ENCODE results near the gene JPH3.

Gene JPH3

DNA sequence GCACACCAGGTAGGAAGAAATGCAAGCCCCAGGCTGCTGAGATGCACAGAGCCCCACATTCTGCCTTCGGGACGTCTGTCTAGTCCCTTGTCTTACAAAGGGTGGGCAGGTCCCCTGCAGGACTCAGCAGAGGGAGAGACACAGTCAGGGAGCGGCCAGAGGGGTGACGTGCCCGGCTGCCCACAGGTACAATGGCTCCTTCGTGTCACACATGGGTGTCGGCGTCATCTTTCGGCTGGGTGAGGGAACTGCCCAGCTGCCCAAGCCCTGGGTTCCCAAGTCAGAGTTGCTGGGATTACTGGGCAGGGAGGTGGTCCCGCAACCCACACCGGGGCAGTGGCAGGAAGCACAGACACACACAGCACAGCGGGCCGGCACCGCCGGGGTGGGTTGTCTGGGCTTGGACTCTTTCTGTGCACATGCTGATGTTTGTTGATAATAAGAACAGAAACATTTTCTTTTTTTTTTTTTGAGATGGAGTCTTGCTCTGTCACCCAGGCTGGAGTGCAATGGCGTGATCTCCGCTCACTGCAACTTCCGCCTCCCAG, 80.6 kb downstream of the JPH3 start:
- in situ Hi-C loops (cut with HindIII; ENCODE audit: low pct_ligation_motif_present, low sequenced_read_pairs), result no loop called here
- Histone ChIP-seq H3K27me3 (replicated peaks) (peaks cover 4% of the 10 kb centered on the region), H3K36me3 (replicated peaks) (no peaks in the 10 kb centered on the region), H3K4me3 (ENCODE audit: low read depth, low read length) (no peak overlapping the region), H3K27ac (no peak overlapping the region)
- TF ChIP-seq, protein P1, sequence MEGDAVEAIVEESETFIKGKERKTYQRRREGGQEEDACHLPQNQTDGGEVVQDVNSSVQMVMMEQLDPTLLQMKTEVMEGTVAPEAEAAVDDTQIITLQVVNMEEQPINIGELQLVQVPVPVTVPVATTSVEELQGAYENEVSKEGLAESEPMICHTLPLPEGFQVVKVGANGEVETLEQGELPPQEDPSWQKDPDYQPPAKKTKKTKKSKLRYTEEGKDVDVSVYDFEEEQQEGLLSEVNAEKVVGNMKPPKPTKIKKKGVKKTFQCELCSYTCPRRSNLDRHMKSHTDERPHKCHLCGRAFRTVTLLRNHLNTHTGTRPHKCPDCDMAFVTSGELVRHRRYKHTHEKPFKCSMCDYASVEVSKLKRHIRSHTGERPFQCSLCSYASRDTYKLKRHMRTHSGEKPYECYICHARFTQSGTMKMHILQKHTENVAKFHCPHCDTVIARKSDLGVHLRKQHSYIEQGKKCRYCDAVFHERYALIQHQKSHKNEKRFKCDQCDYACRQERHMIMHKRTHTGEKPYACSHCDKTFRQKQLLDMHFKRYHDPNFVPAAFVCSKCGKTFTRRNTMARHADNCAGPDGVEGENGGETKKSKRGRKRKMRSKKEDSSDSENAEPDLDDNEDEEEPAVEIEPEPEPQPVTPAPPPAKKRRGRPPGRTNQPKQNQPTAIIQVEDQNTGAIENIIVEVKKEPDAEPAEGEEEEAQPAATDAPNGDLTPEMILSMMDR (IDR thresholded peaks at IDR 0.05; ENCODE audit: low read depth, low read length, missing control alignments), result no peak
- DNase-seq, result no peak

DNA sequence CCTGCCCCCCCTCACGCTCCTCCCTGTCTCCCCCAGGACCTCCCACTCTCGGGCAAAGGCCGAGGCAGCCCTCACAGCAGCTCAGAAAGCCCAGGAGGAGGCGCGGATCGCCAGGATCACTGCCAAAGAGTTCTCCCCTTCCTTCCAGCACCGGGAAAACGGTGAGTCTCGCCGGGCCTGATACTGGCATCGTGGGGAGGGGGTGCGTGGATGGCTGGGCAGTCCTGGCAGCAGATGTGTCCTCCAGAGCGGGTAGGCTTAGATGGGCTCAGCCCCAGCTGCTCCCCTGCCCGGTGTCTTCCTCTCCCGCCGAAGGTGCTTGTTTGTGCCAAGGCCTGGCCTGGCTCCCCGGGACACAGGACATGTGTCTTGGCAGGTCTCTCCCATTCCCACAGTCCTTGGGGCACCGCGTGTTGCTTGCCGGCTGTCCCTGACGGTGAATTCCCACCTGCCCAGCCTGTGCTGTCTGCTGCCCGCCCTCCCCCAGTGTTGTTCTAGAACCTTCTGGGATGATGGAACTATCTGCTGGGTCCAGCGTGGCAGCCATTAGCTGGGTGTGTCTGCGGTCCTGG, 81.9 kb downstream of the JPH3 start:
- TF ChIP-seq, protein P1 (IDR thresholded peaks at IDR 0.05; ENCODE audit: low read depth, low read length, missing control alignments), result no peak
- no peak for DNase-seq
- peaks cover 4% of the 10 kb centered on the region for H3K27me3 ChIP-seq (replicated peaks)
- no peaks in the 10 kb centered on the region for H3K36me3 ChIP-seq (replicated peaks)
- H3K4me3 ChIP-seq (ENCODE audit: low read depth, low read length), result no peak overlapping the region
- in situ Hi-C loops (cut with HindIII; ENCODE audit: low pct_ligation_motif_present, low sequenced_read_pairs), result no loop called here
- H3K27ac ChIP-seq, result no peak overlapping the region

DNA sequence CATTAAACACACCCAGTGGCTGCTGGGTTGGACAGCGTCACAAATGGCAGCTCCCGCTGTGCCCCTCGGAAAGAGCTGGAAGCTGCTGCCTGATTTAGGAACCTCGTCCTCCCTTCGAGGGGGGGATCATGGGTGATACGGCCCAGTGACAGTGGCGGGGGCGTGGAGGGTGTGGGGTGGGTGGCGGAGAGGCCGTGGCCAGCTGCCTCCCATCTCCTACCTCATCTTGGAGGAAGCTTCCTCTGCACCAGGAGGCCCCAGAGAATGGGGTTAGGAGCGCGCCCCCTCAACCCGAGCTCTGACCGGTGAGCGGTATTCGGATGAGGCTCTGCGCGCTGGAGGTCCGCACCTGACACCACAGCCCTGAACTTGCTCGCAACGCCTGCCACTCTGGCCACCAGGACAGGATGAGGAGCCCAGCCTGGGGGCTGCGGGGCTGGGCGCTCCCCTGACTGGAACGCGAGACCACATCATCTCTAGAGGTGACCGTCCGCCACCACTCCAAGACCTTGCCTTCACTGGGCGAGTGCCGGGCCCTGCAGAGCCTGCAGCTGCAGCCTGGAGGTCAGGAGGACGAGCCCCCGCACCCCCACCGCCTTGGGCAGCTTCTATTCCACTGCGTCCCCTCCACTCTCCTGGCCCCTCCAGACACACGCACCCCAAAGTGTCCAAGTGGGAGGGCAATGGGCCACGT, 82.5 kb downstream of the JPH3 start:
- Histone ChIP-seq H3K27ac (no peak overlapping the region), H3K4me3 (ENCODE audit: low read depth, low read length) (no peak overlapping the region), H3K27me3 (replicated peaks) (peaks cover 4% of the 10 kb centered on the region), H3K36me3 (replicated peaks) (no peaks in the 10 kb centered on the region)
- TF ChIP-seq, protein P1 (IDR thresholded peaks at IDR 0.05; ENCODE audit: low read depth, low read length, missing control alignments), result no peak
- in situ Hi-C loops (cut with HindIII; ENCODE audit: low pct_ligation_motif_present, low sequenced_read_pairs), result no loop called here
- no peak for DNase-seq

DNA sequence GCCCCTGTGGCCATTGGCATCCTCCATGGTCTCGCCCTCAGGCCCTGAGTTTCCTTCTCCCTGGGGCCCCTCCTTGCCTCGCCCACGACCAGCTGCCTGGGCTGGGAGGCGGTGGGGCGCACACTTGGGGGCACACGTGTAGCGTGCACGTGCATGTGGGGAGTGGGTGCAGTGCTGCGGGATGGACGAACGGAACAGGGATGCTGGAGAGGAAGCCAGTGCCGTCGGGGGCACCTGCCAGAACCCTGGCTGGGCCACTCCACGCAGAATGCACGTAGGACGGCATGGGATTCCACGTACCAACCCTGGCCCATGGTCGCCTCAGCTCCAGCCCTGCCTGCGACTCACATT, 83.1 kb downstream of the JPH3 start:
- TF ChIP-seq, protein P1 (IDR thresholded peaks at IDR 0.05; ENCODE audit: low read depth, low read length, missing control alignments), result no peak
- Histone ChIP-seq H3K4me3 (ENCODE audit: low read depth, low read length) (no peak overlapping the region), H3K36me3 (replicated peaks) (no peaks in the 10 kb centered on the region), H3K27me3 (replicated peaks) (peaks cover 4% of the 10 kb centered on the region), H3K27ac (no peak overlapping the region)
- no peak for DNase-seq
- in situ Hi-C loops (cut with HindIII; ENCODE audit: low pct_ligation_motif_present, low sequenced_read_pairs), result no loop called here

DNA sequence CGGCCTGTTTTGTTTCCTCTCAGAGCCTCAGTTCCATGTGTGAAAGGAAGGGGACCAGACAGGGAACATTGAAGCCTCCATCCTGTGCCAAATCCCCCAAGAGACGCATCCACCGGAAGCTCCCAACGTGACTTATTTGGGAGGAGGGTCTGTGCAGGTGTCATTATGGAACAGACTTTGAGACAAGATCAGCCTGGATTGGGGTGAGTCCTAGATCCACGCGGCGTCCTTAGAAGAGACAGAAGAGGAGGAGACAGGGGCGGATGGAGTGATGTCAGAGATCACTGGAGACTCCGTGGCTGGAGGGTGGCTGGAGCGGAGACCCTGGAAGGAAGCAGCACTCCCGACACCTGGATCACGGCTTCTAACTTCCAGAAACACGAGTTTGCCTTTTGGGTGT, 83.5 kb downstream of the JPH3 start:
- Histone ChIP-seq H3K27ac (no peak overlapping the region), H3K36me3 (replicated peaks) (no peaks in the 10 kb centered on the region), H3K27me3 (replicated peaks) (peaks cover 4% of the 10 kb centered on the region), H3K4me3 (ENCODE audit: low read depth, low read length) (no peak overlapping the region)
- no peak for DNase-seq
- in situ Hi-C loops (cut with HindIII; ENCODE audit: low pct_ligation_motif_present, low sequenced_read_pairs), result no loop called here
- TF ChIP-seq, protein P1 (IDR thresholded peaks at IDR 0.05; ENCODE audit: low read depth, low read length, missing control alignments), result no peak

Data from brain microvascular endothelial cell (primary cell).